Astrocyte (in vitro differentiated cells and primary cell): ENCODE results near the gene MMP21.

ENCODE experiments used
- CTCF ChIP-seq: IDR thresholded peaks from 2 replicates; pipeline ENCODE4 v1.5.1; 2011; ENCODE audit warnings: low read depth, mild to moderate bottlenecking, inconsistent platforms, low read length, moderate library complexity; ENCODE audit not compliant: insufficient read depth
- EZH2 ChIP-seq: IDR thresholded peaks from 2 replicates; pipeline ENCODE4 v1.6.1; 2012; ENCODE audit warnings: mild to moderate bottlenecking, low read length, inconsistent platforms; ENCODE audit not compliant: insufficient read depth

- TF ChIP-seq EZH2: no peak
- TF ChIP-seq CTCF: no peak
These were observed 40.1 kb upstream of the MMP21 start for GRCh38 chr10:125815764-125816163.
